ENCODE measurements around the gene BAG3.
A peak's percentile ranks its signal among the peaks of the same experiment; 100 is the strongest.
"Not testable (repeated sequence)": the region's sequence is repeated elsewhere in the genome, so short reads cannot be mapped to it uniquely, and the experiment has no call there.

Gene BAG3

GRCh38 chr10:119694608-119695007, 43.4 kb downstream of the BAG3 start:
- DNase-seq = no peak

DNA sequence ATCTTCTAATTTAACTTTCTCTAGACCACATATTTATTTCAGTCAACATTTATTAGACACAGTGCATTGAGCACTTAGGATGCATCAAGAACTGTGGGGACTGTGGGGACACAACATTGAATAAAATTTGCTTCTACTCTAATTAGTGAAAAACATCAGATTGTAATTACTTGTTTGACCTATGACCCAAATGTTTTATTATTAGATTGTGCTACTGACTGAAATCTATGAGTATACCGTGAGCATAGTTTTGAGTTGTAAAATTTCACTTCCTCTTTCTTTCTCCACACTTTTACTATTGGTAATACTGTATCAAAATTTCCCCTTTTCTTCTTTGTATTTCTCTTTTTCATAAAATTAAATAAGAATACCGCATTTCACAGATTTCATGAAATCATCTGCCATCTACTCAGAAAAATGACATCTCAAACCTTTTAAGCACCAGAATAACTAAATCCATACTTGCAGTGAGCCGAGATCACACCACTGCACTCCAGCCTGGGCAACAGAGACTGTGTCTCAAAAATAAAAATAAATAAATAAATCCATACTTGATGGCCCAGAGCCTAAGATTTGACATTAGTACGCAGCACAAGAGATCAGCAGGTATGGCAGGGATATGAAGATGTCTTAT, 49.3 kb downstream of the BAG3 start:
- DNase-seq = no peak

DNA sequence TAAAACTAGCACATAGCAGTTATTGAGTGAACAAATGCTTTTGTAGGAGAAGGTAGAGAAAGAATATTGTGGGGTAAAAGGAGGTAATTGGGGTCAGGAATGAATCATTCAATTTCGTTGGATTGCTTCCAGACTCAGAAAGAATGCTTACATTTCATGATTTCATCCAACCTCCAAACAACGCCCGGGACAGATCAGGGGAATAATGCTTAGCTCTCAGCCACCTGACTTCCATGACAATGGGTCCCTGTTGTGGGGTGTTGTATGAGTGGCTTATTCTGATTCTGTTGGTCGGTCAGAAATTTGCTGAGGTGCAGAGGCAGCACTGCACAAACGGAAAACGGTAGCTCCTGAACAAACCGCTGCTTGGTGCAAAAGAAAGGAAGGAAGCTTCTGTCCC, 50.7 kb downstream of the BAG3 start:
- DNase-seq = peak; percentile 37

DNA sequence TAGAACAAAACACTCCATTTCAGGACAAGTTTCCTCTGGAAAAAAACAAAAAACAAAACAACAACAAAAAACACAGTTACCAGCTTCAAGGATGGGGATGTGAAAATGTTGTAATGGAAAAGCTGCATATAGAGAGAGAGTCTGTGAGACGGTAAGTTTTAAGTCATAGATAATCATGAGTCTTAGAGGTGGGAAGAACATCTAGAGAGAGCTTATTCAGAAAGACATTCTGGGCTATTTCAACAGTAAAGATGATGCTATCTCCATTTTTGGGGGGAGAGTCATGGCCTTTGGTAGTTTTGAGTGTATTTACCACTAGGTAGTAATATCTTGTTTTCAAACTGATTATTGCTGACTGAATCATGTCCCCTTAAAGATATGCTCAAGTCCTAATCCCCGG, 51.4 kb downstream of the BAG3 start:
- DNase-seq = no peak

DNA sequence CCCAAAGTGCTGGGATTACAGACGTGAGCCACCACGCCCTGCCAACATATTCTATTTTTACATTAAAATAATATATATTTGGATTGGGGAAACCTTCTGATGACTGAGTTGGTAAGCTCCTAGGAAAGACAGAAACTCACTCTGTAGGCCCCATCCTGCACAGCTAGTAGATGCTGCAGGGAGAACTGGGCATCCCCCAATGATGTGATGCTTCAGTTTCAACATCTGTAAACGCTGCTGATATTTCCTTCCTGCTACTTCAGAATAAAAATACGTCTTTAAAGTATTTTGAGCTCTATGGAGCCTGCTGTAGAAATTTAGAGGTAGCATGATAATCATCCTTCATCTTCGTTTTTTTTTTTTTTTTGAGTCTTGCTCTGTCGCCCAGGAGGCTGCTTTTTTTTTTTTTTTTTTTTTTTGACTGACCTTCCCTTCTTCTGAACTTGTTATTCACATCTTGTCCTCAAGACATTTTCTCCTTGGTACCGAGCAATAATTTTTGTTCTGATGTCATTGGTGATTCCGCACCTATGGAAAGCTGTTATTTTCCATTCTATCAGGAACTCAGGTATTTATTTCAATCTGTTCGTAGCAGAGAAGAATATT, 52.8 kb downstream of the BAG3 start:
- DNase-seq = no peak

- DNase-seq = no peak
Measured at GRCh38 chr10:119705434-119705831, 54.3 kb downstream of the BAG3 start.

GRCh38 chr10:119706521-119707278, 55.5 kb downstream of the BAG3 start:
- DNase-seq = no peak

DNA sequence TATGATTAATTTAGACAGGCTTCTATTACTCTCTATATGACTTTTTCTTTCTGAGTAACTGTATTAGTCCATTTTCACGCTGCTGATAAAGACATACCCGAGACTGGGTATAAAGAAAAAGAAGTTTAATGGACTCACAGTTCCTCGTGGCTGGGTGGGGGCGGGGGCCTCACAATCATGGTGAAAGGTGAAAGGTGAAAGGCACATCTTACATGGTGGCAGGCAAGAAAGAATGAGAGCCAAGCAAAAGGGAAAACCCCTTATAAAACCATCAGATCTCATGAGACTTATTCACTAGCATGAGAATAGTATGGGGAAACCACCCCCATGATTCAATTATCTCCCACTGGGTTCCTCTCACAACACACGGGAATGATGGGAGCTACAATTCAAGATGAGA, 56.2 kb downstream of the BAG3 start:
- DNase-seq = not testable (repeated sequence)

GRCh38 chr10:119710935-119711334, 59.8 kb downstream of the BAG3 start:
- DNase-seq = not testable (repeated sequence)

- no peak for DNase-seq
Measured at GRCh38 chr10:119713744-119714483, 62.7 kb downstream of the BAG3 start.

- no peak for DNase-seq
Measured at GRCh38 chr10:119714484-119714816, 63.3 kb downstream of the BAG3 start.

- no peak for DNase-seq
Measured at GRCh38 chr10:119715628-119716505, 64.7 kb downstream of the BAG3 start.

- DNase-seq = no peak
Measured at GRCh38 chr10:119723161-119723560, 72.0 kb downstream of the BAG3 start.

DNA sequence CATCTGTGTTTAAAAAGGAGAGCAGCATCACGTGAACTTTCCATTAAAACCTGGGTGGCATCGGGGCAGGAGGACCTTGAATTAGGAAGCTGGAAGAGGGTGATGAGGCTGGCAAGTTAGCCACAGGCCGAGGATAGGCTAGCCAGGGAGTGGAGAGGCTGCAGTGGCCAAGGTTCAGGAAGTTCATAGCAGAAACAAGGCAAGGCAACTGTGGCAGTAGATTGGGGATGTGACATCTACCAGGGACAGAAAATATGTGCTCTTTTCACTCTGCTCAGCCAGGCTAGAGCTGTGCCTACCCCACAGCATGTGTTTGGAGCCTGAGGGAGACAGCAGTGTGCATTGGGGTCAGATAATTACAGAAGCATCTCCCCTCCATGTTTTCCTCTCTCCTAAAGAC, 72.4 kb downstream of the BAG3 start:
- no peak for DNase-seq

GRCh38 chr10:119724593-119725516, 73.7 kb downstream of the BAG3 start:
- DNase-seq = no peak

- no peak for DNase-seq
Measured at GRCh38 chr10:119725517-119725827, 74.3 kb downstream of the BAG3 start.

DNA sequence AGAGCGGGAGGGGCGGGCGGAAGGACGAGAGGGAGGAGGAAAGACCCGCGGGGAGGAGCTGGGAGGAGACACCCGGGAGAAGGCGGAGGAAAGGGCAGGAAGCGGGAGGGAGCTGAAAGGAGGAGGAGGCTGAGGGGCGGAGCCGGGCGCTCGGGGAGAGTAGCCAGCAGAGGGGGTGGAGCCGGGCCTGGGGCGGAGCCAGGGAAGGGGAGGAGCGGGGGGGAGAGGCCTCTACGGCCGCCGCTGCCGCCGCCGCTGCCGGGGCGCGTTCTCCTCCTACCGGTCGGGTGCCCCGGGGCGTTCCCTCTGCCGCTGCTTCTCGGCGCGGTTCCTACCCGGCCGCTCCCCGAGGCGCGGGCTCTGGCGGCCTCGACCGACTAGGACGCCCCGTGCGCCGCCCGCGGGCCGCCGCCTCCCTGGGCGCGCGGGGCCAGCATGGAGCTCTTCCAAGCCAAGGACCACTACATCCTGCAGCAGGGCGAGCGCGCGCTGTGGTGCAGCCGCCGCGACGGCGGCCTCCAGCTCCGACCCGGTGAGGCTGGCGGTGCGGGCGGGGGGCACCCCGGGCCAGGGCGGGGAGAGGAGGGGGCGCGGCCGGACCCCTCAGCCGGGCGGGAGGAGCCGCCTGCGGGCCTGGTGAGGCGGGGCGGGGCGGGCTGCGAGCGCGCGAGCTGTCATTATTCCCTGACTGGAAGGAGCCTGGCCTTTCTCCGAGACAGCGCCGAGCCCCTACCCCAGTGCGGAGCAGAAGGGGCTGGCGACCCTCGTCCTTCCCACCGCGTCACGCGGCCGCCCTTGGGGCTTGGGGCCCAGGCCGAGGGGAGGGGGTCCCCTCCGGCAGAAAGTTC, 74.9 kb downstream of the BAG3 start, which contains the start of gene INPP5F:
INPP5F (plus strand) TSS at position 223 of the 848 bp plus-strand sequence; CDS start at position 436, 213 bp downstream.
- DNase-seq = peak; percentile 99

DNA sequence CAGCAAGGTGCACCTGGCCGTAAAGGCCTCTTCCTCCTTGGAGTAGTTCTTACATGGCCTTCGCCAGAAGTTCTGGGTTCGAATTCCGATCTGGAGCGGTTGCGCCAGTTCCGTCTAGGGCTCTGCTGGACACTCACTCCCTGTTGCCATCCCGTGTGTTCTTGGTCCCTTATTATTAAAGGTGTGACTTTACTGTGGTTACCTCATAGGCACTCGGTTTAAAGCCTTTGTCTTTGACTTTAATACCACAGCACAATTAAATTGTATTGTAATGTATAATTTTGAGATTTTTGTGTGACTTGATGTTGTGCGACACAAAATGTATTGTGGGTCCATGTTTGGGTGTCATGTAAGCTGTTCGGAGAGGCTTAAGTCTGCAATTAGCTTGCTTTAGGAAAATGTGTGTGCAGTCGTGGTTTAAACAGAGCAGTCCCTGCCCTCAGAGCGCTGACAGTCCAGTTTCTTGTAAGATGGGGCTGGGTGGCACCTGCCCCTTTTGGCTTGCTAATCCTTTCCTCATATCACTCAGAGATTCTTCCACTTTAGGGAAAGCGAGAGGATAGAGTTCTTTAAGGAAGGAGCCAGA, 75.6 kb downstream of the BAG3 start:
- DNase-seq = no peak

Data from fibroblast of skin of scalp (primary cell).